ENCODE data around the gene SLC16A12. TPM values are rescaled to one million over a fixed set of nuclear protein-coding genes. Genes with fewer than 3 reads are reported as not detected.
"Not testable (repeated sequence)": the region's sequence is repeated elsewhere in the genome, so short reads cannot be mapped to it uniquely, and the experiment has no call there.

SLC16A12 gene
- polyA plus RNA-seq, 1 donor (not counting 4 experiments of a cell fraction or from before 2014, with no cell fraction given) = 0.10 TPM

- dilution Hi-C loops (cut with MboI; ENCODE audit: extremely low pct_ligation_motif_present, low sequenced_read_pairs) = no loop called here
- Histone ChIP-seq H3K36me3 (ENCODE audit: control insufficient read depth in 2 of 2, extremely low read depth in 1 of 2, insufficient read depth in 2 of 2, low read length in 2 of 2) (no peaks in the 10 kb centered on the region), H2AFZ (ENCODE audit: control insufficient read depth, low read length) (no peak overlapping the region), H3K4me2 (ENCODE audit: control insufficient read depth, extremely low read depth, insufficient read depth, low read depth, low read length) (no peak overlapping the region), H3K79me2 (ENCODE audit: control insufficient read depth, insufficient read depth, low read length) (no peaks in the 10 kb centered on the region), H3K9me3 (ENCODE audit: control insufficient read depth, low read depth, low read length) (no peaks in the 10 kb centered on the region), H3K4me1 (ENCODE audit: control insufficient read depth, extremely low read depth, insufficient read depth, low read length) (peaks cover 7% of the 10 kb centered on the region), H3K9me1 (ENCODE audit: control insufficient read depth, extremely low read depth, insufficient read depth, low read length) (no peaks in the 10 kb centered on the region), H3K4me3 (ENCODE audit: control insufficient read depth in 2 of 3, extremely low read depth in 1 of 3, insufficient read depth in 2 of 3, low read depth in 1 of 3, low read length in 3 of 3) (no peak overlapping the region), H4K20me1 (ENCODE audit: control insufficient read depth, extremely low read depth, insufficient read depth, low read length) (no peaks in the 10 kb centered on the region), H3K9ac (ENCODE audit: control insufficient read depth, extremely low read depth, insufficient read depth, low read length) (no peak overlapping the region), H3K27ac (ENCODE audit: control insufficient read depth, insufficient read depth, low read length) (no peak overlapping the region), H3K27me3 (ENCODE audit: control insufficient read depth, extremely low read depth, insufficient read depth, low read length) (no peaks in the 10 kb centered on the region)
- FAIRE-seq = no peak
- DNase-seq (ENCODE audit: low read depth, low spot score) = no peak
- TF ChIP-seq CTCF (optimal IDR thresholded peaks at IDR 0.05 in 1 of 3, IDR thresholded peaks at IDR 0.05 in 1 of 3, conservative IDR thresholded peaks at IDR 0.05 in 1 of 3; ENCODE audit: extremely low read depth in 1 of 3, insufficient read depth in 2 of 3, low read length in 3 of 3) = no peak
- TF ChIP-seq EZH2 (IDR thresholded peaks at IDR 0.05; ENCODE audit: low read length) = no peak
Measured at GRCh38 chr10:89450901-89451300, 84.5 kb downstream of the SLC16A12 start.

GRCh38 chr10:89444819-89445218 lies 90.6 kb downstream of the SLC16A12 start:
- H3K9me1 ChIP-seq (ENCODE audit: control insufficient read depth, extremely low read depth, insufficient read depth, low read length); FAIRE-seq; H3K4me2 ChIP-seq (ENCODE audit: control insufficient read depth, extremely low read depth, insufficient read depth, low read depth, low read length); H3K36me3 ChIP-seq (ENCODE audit: control insufficient read depth in 2 of 2, extremely low read depth in 1 of 2, insufficient read depth in 2 of 2, low read length in 2 of 2); DNase-seq (ENCODE audit: low read depth, low spot score); H3K79me2 ChIP-seq (ENCODE audit: control insufficient read depth, insufficient read depth, low read length); H3K4me1 ChIP-seq (ENCODE audit: control insufficient read depth, extremely low read depth, insufficient read depth, low read length); H4K20me1 ChIP-seq (ENCODE audit: control insufficient read depth, extremely low read depth, insufficient read depth, low read length); H3K27ac ChIP-seq (ENCODE audit: control insufficient read depth, insufficient read depth, low read length); H3K9ac ChIP-seq (ENCODE audit: control insufficient read depth, extremely low read depth, insufficient read depth, low read length); H3K4me3 ChIP-seq (ENCODE audit: control insufficient read depth in 2 of 3, extremely low read depth in 1 of 3, insufficient read depth in 2 of 3, low read depth in 1 of 3, low read length in 3 of 3); H2AFZ ChIP-seq (ENCODE audit: control insufficient read depth, low read length); dilution Hi-C loops (cut with MboI; ENCODE audit: extremely low pct_ligation_motif_present, low sequenced_read_pairs); H3K9me3 ChIP-seq (ENCODE audit: control insufficient read depth, low read depth, low read length); H3K27me3 ChIP-seq (ENCODE audit: control insufficient read depth, extremely low read depth, insufficient read depth, low read length): not testable (repeated sequence)

- H3K4me1 ChIP-seq (ENCODE audit: control insufficient read depth, extremely low read depth, insufficient read depth, low read length) = no peaks in the 10 kb centered on the region
- H3K4me3 ChIP-seq (ENCODE audit: control insufficient read depth in 2 of 3, extremely low read depth in 1 of 3, insufficient read depth in 2 of 3, low read depth in 1 of 3, low read length in 3 of 3) = no peak overlapping the region
- H3K9me3 ChIP-seq (ENCODE audit: control insufficient read depth, low read depth, low read length) = no peaks in the 10 kb centered on the region
- H2AFZ ChIP-seq (ENCODE audit: control insufficient read depth, low read length) = no peak overlapping the region
- no peak overlapping the region for H3K4me2 ChIP-seq (ENCODE audit: control insufficient read depth, extremely low read depth, insufficient read depth, low read depth, low read length)
- DNase-seq (ENCODE audit: low read depth, low spot score) (no peak), FAIRE-seq (no peak)
- no peaks in the 10 kb centered on the region for H3K79me2 ChIP-seq (ENCODE audit: control insufficient read depth, insufficient read depth, low read length)
- no peaks in the 10 kb centered on the region for H3K9me1 ChIP-seq (ENCODE audit: control insufficient read depth, extremely low read depth, insufficient read depth, low read length)
- no peaks in the 10 kb centered on the region for H3K27me3 ChIP-seq (ENCODE audit: control insufficient read depth, extremely low read depth, insufficient read depth, low read length)
- no peak overlapping the region for H3K27ac ChIP-seq (ENCODE audit: control insufficient read depth, insufficient read depth, low read length)
- dilution Hi-C loops (cut with MboI; ENCODE audit: extremely low pct_ligation_motif_present, low sequenced_read_pairs) = no loop called here
- no peak for TF ChIP-seq CTCF (optimal IDR thresholded peaks at IDR 0.05 in 1 of 3, IDR thresholded peaks at IDR 0.05 in 1 of 3, conservative IDR thresholded peaks at IDR 0.05 in 1 of 3; ENCODE audit: extremely low read depth in 1 of 3, insufficient read depth in 2 of 3, low read length in 3 of 3)
- no peak for TF ChIP-seq EZH2 (IDR thresholded peaks at IDR 0.05; ENCODE audit: low read length)
- H3K36me3 ChIP-seq (ENCODE audit: control insufficient read depth in 2 of 2, extremely low read depth in 1 of 2, insufficient read depth in 2 of 2, low read length in 2 of 2) = no peaks in the 10 kb centered on the region
- H3K9ac ChIP-seq (ENCODE audit: control insufficient read depth, extremely low read depth, insufficient read depth, low read length) = no peak overlapping the region
- no peaks in the 10 kb centered on the region for H4K20me1 ChIP-seq (ENCODE audit: control insufficient read depth, extremely low read depth, insufficient read depth, low read length)
Measured at GRCh38 chr10:89442289-89442688, 93.1 kb downstream of the SLC16A12 start.

Measured in keratinocyte (primary cell).